B cell (primary cell): ENCODE results near the gene LAIR2. TPM values are rescaled to one million over a fixed set of nuclear protein-coding genes. Genes with fewer than 3 reads are reported as not detected.
"Not testable (repeated sequence)": the region's sequence is repeated elsewhere in the genome, so short reads cannot be mapped to it uniquely, and the experiment has no call there.

ENCODE experiments used
- ATAC-seq: fragments of 200-7000 bp; cut with Tn5 transposase; one replicate; pipeline ENCODE4 v1.10.0; 2021; ENCODE audit warnings: low read depth, mild to moderate bottlenecking, moderate number of reproducible peaks, moderate library complexity
- CTCF ChIA-PET: fragments of 350-600 bp; sonication (Branson Sonifier 250); formaldehyde crosslinking; loops from one replicate; lab custom pipeline; 2021; ENCODE audit warnings: antibody characterized with exemption, inconsistent platforms; lab: Charles Lee
- POLR2A ChIA-PET: fragments of 350-600 bp; sonication (Branson Sonifier 250); formaldehyde crosslinking; loops from one replicate; lab custom pipeline; 2021; ENCODE audit warnings: antibody characterized with exemption; lab: Charles Lee
- DNase-seq: peaks from one replicate; pipeline ENCODE4 v3.0.0; 2013
- H2AFZ ChIP-seq: 2 replicates; pipeline ENCODE4 v1.6.1; 2012; ENCODE audit warnings: mild to moderate bottlenecking, low read depth, low read length; ENCODE audit not compliant: insufficient read depth, poor library complexity, severe bottlenecking
- H3K27ac ChIP-seq, 2 donors: 1 replicate in 1 of 2; 2 replicates in 1 of 2; pipeline ENCODE4 v1.5.1; 2012 to 2013; ENCODE audit warnings: low read length in 2 of 2, mild to moderate bottlenecking in 2 of 2, moderate library complexity in 1 of 2
- H3K27me3 ChIP-seq, 4 experiments: fragments of 200-600 bp in 1 of 4; sonication (generic) in 1 of 4; replicated peaks in 1 of 4; 1 replicate in 2 of 4; 2 replicates in 2 of 4; pipeline versions ENCODE4 v1.6.1 to v1.7.0; 2013 to 2016; ENCODE audit warnings: low read length in 3 of 4, mild to moderate bottlenecking in 2 of 4, mixed read lengths in 1 of 4, moderate library complexity in 1 of 4; ENCODE audit not compliant: insufficient read depth in 4 of 4, control insufficient read depth in 3 of 4; ENCODE audit errors: control extremely low read depth in 1 of 4
- H3K36me3 ChIP-seq, 2 experiments: replicated peaks in 1 of 2; 1 replicate in 1 of 2; 2 replicates in 1 of 2; pipeline versions ENCODE4 v1.6.1 to v1.7.1; 2013; ENCODE audit warnings: low read length in 1 of 2; ENCODE audit not compliant: insufficient read depth in 2 of 2, control insufficient read depth in 1 of 2; ENCODE audit errors: control extremely low read depth in 1 of 2, extremely low read depth in 1 of 2
- H3K4me1 ChIP-seq, 2 donors: fragments of 200-600 bp in 1 of 2; sonication (generic) in 1 of 2; 1 replicate in 1 of 2; 2 replicates in 1 of 2; pipeline versions ENCODE4 v1.5.1 to v1.6.1; 2013 to 2017; ENCODE audit warnings: low read length in 2 of 2; ENCODE audit not compliant: control insufficient read depth in 2 of 2, insufficient read depth in 2 of 2
- H3K4me2 ChIP-seq: replicated peaks from 2 replicates; pipeline ENCODE3; 2012; ENCODE audit warnings: mild to moderate bottlenecking, low read depth, low read length; ENCODE audit not compliant: poor library complexity, severe bottlenecking
- H3K4me3 ChIP-seq, 5 experiments: fragments of 200-600 bp in 1 of 5; sonication (generic) in 1 of 5; 1 replicate in 3 of 5; 2 replicates in 2 of 5; pipeline versions ENCODE4 v1.5.1 to v1.7.0; 2011 to 2016; ENCODE audit warnings: low read length in 4 of 5, mild to moderate bottlenecking in 4 of 5, low read depth in 2 of 5, control low read depth in 1 of 5, moderate library complexity in 1 of 5; ENCODE audit not compliant: insufficient read depth in 1 of 5; ENCODE audit errors: control extremely low read depth in 1 of 5, extremely low read depth in 1 of 5
- H3K79me2 ChIP-seq: fragments of 200-600 bp; sonication (generic); one replicate; pipeline ENCODE4 v1.6.0; 2016; ENCODE audit warnings: low read length; ENCODE audit not compliant: control insufficient read depth, insufficient read depth
- H3K9ac ChIP-seq: fragments of 200-600 bp; sonication (generic); 2 replicates; pipeline ENCODE4 v1.6.1; 2017; ENCODE audit warnings: mild to moderate bottlenecking, low read length, moderate library complexity
- H3K9me3 ChIP-seq, 3 donors: one replicate each; pipeline versions ENCODE4 v1.6.1 to v1.7.1; 2013; ENCODE audit warnings: low read length in 2 of 3; ENCODE audit not compliant: control insufficient read depth in 2 of 3, insufficient read depth in 1 of 3; ENCODE audit errors: control extremely low read depth in 1 of 3
- H4K20me1 ChIP-seq: 2 replicates; pipeline ENCODE4 v1.6.0; 2012; ENCODE audit warnings: mild to moderate bottlenecking, low read length; ENCODE audit not compliant: insufficient read depth, control insufficient read depth, poor library complexity, severe bottlenecking
- H3K27ac Mint-ChIP-seq: one replicate; pipeline ENCODE4 v1.8.0; 2021; ENCODE audit warnings: mixed read lengths
- H3K27me3 Mint-ChIP-seq: one replicate; pipeline ENCODE4 v1.8.0; 2021; ENCODE audit warnings: mixed read lengths
- H3K4me1 Mint-ChIP-seq: one replicate; pipeline ENCODE4 v1.8.0; 2021; ENCODE audit warnings: mixed read lengths
- H3K4me3 Mint-ChIP-seq: one replicate; pipeline ENCODE4 v1.8.0; 2021; ENCODE audit warnings: mixed read lengths
- H3K9me3 Mint-ChIP-seq: one replicate; pipeline ENCODE4 v1.8.0; 2022; ENCODE audit warnings: mixed read lengths; ENCODE audit not compliant: insufficient read depth
- CTCF ChIP-seq: fragments of 200-600 bp; IDR thresholded peaks from one replicate; pipeline ENCODE4 v1.8.0; 2022; ENCODE audit warnings: antibody characterized with exemption, mild to moderate bottlenecking
- EZH2 ChIP-seq: IDR thresholded peaks from 2 replicates; pipeline ENCODE4 v1.6.1; 2012; ENCODE audit warnings: borderline replicate concordance, low read depth, mild to moderate bottlenecking, moderate library complexity, low read length; ENCODE audit not compliant: insufficient read depth, poor library complexity, severe bottlenecking
- WGBS: methylation state at CpG from one replicate; pipeline ENCODE4 v1.1.5; 2013; ENCODE audit warnings: missing lambda C conversion rate; ENCODE audit not compliant: insufficient coverage; 5-methylcytosine and 5-hydroxymethylcytosine counted together
- intact Hi-C: fragments of 100-400 bp; cut with micrococcal nuclease; formaldehyde crosslinking; loops from one replicate; pipeline ENCODE4 v1.10.0; 2022
- polyA plus RNA-seq: library from polyadenylated mRNA; depleted of rRNA; stranded (reverse); fragments of >200 nt; gene quantifications from 2 replicates; pipeline ENCODE4 v1.2.3, GENCODE V29; 2012
- total RNA-seq, 2 donors: library from RNA; stranded (reverse); fragments of 120-200 nt in 1 of 2; gene quantifications; 1 replicate in 1 of 2; 2 replicates in 1 of 2; pipeline versions ENCODE4 v1.2.3 to v1.2.4, GENCODE V29; 2013 to 2022

The LAIR2 gene
- total and polyA plus RNA-seq, 2 donors (not counting 1 experiment from before 2014, with no cell fraction given), result not detected

DNA sequence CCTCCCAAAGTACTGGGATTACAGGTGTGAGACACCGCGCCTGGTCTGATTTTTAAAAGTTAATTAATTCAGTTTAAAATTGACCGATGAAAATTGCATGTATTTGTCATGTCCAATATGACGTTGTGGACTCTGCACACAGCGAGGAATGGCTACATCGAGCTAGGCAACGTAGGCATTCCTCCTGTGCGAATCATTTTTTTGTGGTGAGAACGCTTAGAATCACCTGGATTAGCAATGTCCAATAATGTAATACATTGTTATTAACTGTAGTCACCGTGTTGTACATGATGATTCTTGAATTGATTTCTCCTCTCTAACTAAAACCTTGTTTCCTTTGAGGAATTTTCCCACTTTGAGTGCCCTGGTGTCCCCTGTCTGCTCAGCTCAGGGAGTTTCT is 3.4 kb downstream of the LAIR2 start:
- peaks cover 0 to 4% (median 0%) of the 10 kb centered on the region in 3 donors for H3K9me3 ChIP-seq
- Mint-ChIP-seq H3K4me1 (peaks cover 19% of the 10 kb centered on the region), H3K27ac (no peak overlapping the region), H3K4me3 (no peak overlapping the region), H3K9me3 (no peaks in the 10 kb centered on the region), H3K27me3 (peaks cover 31% of the 10 kb centered on the region)
- H3K4me1 ChIP-seq, result peaks cover 10 to 24% of the 10 kb centered on the region in 2 donors
- CTCF ChIA-PET, result no interaction called here
- H3K4me2 ChIP-seq, result no peak overlapping the region
- POLR2A ChIA-PET, result no interaction called here
- ATAC-seq (no peak), DNase-seq (no peak)
- no peak overlapping the region for H2AFZ ChIP-seq
- H3K27me3 ChIP-seq, result peaks cover 0 to 5% (median under 1%) of the 10 kb centered on the region in 4 experiments
- H3K27ac ChIP-seq, result no peak overlapping the region
- H3K36me3 ChIP-seq, result no peaks in the 10 kb centered on the region
- no peaks in the 10 kb centered on the region for H3K79me2 ChIP-seq
- TF ChIP-seq CTCF (no peak), EZH2 (no peak)
- WGBS, result 77% methylated on average over 9 of the region's 10 CpGs
- no peaks in the 10 kb centered on the region for H4K20me1 ChIP-seq
- no peak overlapping the region for H3K4me3 ChIP-seq
- intact Hi-C loops, result no loop called here
- no peak overlapping the region for H3K9ac ChIP-seq

GRCh38 chr19:54507038-54507717 is 4.5 kb downstream of the LAIR2 start:
- H3K4me3 Mint-ChIP-seq, result peak overlapping the region; percentile 32
- DNase-seq, POLR2A ChIA-PET, H3K4me3 ChIP-seq, H3K27ac Mint-ChIP-seq, H3K36me3 ChIP-seq, H3K9me3 Mint-ChIP-seq, H2AFZ ChIP-seq, H4K20me1 ChIP-seq, intact Hi-C loops, H3K4me2 ChIP-seq, H3K9ac ChIP-seq, H3K27ac ChIP-seq, H3K9me3 ChIP-seq, H3K79me2 ChIP-seq, H3K27me3 ChIP-seq, CTCF ChIA-PET: not testable (repeated sequence)
- H3K27me3 Mint-ChIP-seq, result peaks cover 26% of the 10 kb centered on the region
- ATAC-seq, result peak; percentile 57
- peaks cover 10 to 24% of the 10 kb centered on the region in 2 donors for H3K4me1 ChIP-seq
- WGBS, result 95% methylated on average over 7 of the region's 15 CpGs
- H3K4me1 Mint-ChIP-seq, result peaks cover 19% of the 10 kb centered on the region
